Measurements from ENCODE around the gene MGST2. TPM values are rescaled to one million over a fixed set of nuclear protein-coding genes. Genes with fewer than 3 reads are reported as not detected.

Gene MGST2
- total RNA-seq, 2 donors from 2014 or later, result 29.2 to 32.0 TPM

DNA sequence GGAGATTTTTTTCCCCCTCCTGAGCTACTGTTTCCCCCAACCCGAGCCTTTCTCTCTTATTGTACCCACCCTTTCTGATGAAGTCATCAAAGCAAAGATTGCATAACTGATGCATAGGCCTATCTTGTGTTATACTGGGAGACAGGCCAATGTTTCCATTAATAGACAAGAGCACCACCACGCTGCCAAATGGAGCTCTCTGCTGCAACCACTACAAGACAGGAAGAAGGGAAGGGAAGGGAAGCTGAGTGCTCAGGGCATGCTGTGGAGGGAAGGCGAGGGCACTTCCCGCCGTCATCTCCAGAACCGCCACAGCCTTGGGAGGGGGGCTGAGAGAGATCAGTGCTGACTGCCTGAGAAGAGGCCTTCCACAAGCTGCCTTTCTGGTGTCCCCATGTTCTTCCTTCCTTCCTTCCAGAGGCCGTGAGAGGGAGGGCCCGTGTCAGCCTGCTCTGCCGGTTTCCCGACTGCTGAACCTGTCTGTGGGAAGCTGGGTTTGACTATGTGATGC, 75.0 kb downstream of the MGST2 start:
- H3K9me3 Mint-ChIP-seq, result no peaks in the 10 kb centered on the region
- no peaks in the 10 kb centered on the region for H3K4me1 Mint-ChIP-seq
- no peaks in the 10 kb centered on the region for H3K36me3 Mint-ChIP-seq (ENCODE audit: low read depth)
- no peak overlapping the region for H3K4me3 Mint-ChIP-seq
- peaks cover 22% of the 10 kb centered on the region for H3K27me3 Mint-ChIP-seq
- no peak for ATAC-seq (replicated peaks)
- no peak overlapping the region for H3K27ac Mint-ChIP-seq

DNA sequence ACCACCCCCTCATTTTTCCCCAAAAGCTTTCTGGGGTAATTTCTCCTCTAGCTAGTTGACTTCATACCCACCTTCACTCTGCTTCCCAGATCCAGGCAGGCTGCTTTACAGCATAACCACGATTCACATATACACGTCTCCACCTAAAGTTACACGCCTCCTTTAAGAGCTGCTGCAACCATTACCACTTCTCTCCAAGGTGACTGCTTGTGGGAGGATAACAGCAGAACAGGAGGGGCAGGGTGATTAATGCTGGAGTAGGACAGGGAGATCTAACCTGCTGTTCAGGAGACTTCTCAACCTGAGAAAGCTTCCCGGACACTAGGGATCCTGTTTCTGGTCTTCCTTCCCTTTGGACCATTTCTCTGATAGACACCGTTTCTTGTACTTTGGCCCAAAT, 77.4 kb downstream of the MGST2 start:
- no peak overlapping the region for H3K27ac Mint-ChIP-seq
- no peak overlapping the region for H3K4me3 Mint-ChIP-seq
- H3K9me3 Mint-ChIP-seq, result no peaks in the 10 kb centered on the region
- peaks cover 3% of the 10 kb centered on the region for H3K27me3 Mint-ChIP-seq
- no peaks in the 10 kb centered on the region for H3K4me1 Mint-ChIP-seq
- ATAC-seq (replicated peaks), result no peak
- H3K36me3 Mint-ChIP-seq (ENCODE audit: low read depth), result no peaks in the 10 kb centered on the region

DNA sequence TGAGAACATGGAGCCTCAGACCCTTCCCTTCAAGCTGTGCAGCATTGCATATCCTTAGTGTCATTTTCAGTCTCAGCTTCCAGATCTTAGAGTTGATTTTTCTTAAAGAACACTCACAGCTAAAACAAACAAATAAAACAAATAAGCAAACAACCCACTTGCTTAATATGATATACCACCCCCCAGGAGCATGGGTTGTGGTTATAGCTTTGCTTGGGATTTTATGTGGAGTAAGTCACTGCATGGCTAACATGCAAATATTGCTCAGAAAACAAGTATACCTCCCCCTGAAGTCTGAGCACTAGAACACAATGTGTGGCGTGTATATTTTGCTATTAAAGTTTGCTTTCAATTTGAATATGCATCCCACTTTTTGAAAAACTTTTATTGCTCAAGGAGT, 78.6 kb downstream of the MGST2 start:
- H3K4me1 Mint-ChIP-seq, result no peaks in the 10 kb centered on the region
- H3K4me3 Mint-ChIP-seq, result no peak overlapping the region

DNA sequence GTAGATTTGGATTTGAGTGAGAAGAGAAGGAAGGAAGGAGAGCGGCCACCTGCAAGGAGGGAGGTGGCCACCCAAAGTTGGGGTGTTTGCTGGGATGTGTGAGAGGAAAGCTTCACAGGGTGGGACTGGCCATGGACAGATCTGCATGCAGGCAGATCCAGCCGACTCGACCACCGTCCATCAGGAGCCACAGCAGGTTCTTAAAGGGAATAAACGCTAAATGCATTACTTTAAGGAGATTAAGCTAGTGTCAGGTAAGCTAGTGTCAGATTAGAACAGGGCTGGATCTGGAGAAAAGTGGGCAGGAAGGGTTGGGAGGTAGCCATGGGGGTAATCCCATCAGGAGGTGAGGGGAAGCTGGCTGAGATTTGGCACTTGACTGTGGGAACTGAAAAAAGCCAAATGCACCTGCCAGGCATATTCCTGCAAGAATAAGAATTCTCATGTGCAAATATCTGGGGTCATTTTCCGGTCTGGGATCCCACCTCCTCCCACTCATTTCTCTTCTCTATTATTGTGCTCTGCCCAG, 79.6 kb downstream of the MGST2 start:
- ATAC-seq (replicated peaks), result no peak
- Mint-ChIP-seq H3K27ac (no peak overlapping the region), H3K36me3 (ENCODE audit: low read depth) (no peaks in the 10 kb centered on the region), H3K4me3 (no peak overlapping the region), H3K4me1 (no peaks in the 10 kb centered on the region), H3K27me3 (no peaks in the 10 kb centered on the region), H3K9me3 (no peaks in the 10 kb centered on the region)

More for the DNA sequence above, 78.6 kb downstream of the MGST2 start:
- ATAC-seq (replicated peaks), result no peak
- no peaks in the 10 kb centered on the region for H3K36me3 Mint-ChIP-seq (ENCODE audit: low read depth)
- no peak overlapping the region for H3K27ac Mint-ChIP-seq
- peaks cover 3% of the 10 kb centered on the region for H3K27me3 Mint-ChIP-seq
- H3K9me3 Mint-ChIP-seq, result no peaks in the 10 kb centered on the region

- no peak overlapping the region for H3K4me3 Mint-ChIP-seq
- no peaks in the 10 kb centered on the region for H3K4me1 Mint-ChIP-seq
- H3K36me3 Mint-ChIP-seq (ENCODE audit: low read depth), result no peaks in the 10 kb centered on the region
- no peaks in the 10 kb centered on the region for H3K9me3 Mint-ChIP-seq
- no peaks in the 10 kb centered on the region for H3K27me3 Mint-ChIP-seq
- H3K27ac Mint-ChIP-seq, result no peak overlapping the region
- no peak for ATAC-seq (replicated peaks)
Measured at GRCh38 chr4:139746431-139747171, 81.0 kb downstream of the MGST2 start.

- ATAC-seq (replicated peaks), result no peak
- H3K27ac Mint-ChIP-seq, result no peak overlapping the region
- no peak overlapping the region for H3K4me3 Mint-ChIP-seq
- no peaks in the 10 kb centered on the region for H3K36me3 Mint-ChIP-seq (ENCODE audit: low read depth)
- H3K4me1 Mint-ChIP-seq, result no peaks in the 10 kb centered on the region
- H3K9me3 Mint-ChIP-seq, result no peaks in the 10 kb centered on the region
- H3K27me3 Mint-ChIP-seq, result no peaks in the 10 kb centered on the region
Measured at GRCh38 chr4:139749338-139749737, 83.7 kb downstream of the MGST2 start.

DNA sequence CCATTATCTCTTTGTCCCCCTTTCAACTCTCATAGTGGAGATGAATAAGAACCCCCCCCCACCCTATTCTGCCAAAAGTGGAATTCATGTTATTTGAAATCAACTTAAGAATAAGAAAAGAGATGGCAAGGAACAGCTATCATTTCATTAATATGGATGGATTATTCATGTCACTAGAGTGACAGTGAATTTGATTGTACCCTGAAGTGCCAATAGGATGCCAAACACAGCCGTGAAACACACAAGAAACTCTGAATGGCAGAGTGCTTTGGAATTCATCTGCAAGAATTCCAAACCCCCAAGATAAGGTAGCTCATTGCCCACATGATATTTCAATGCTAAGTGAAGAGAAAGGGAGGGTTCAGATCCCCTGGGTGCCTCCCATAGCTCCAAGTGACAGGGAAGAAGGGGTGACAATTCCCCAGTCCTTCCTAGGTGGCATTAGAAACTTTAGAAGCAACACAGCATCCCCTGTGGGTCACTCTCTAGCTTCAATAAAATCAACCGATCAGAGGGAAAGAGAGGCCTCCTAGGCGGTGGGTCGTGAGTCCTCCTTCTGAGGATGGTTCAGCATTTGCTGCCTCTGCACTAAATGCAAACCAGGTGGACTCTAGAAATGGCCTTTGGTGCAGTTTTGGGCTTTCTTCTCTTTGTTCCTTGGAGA, 84.3 kb downstream of the MGST2 start:
- no peaks in the 10 kb centered on the region for H3K9me3 Mint-ChIP-seq
- H3K27me3 Mint-ChIP-seq, result no peaks in the 10 kb centered on the region
- no peaks in the 10 kb centered on the region for H3K4me1 Mint-ChIP-seq
- ATAC-seq (replicated peaks), result no peak
- no peaks in the 10 kb centered on the region for H3K36me3 Mint-ChIP-seq (ENCODE audit: low read depth)
- no peak overlapping the region for H3K27ac Mint-ChIP-seq
- H3K4me3 Mint-ChIP-seq, result no peak overlapping the region

DNA sequence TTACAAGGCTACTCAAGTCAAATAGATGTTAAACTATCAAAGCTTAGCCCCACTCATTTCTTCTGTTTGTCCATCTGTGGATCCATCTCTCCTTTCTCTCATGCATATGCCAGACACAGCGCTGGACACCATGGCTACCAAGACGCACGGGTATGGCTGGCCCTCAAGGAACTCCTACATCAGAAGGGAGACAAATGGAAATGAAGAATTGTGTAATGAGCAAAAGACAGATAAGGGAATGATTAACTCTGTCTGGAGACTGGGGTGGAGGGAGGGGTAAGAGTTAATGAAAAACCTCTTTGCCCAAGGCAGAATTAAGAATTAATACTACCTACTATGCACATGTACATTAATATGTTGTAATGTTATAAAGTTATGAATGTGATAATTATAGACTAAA, 88.1 kb downstream of the MGST2 start:
- no peak for ATAC-seq (replicated peaks)
- Mint-ChIP-seq H3K9me3 (no peaks in the 10 kb centered on the region), H3K27ac (no peak overlapping the region), H3K4me3 (no peak overlapping the region), H3K4me1 (no peaks in the 10 kb centered on the region), H3K36me3 (ENCODE audit: low read depth) (no peaks in the 10 kb centered on the region), H3K27me3 (peaks cover 2% of the 10 kb centered on the region)

Other genes with a start within 250 kb of the MGST2 start
- 1 to 10 TPM; 8.5 to 9.6 TPM for gene RAB33B, start 211.7 kb upstream of the MGST2 start, total RNA-seq
- gene SETD7, start 109.6 kb upstream of the MGST2 start, total RNA-seq, result 10 to 100 TPM; 18.0 to 22.7 TPM

Data from activated T-helper 17 cell treated with anti-CD3 and anti-CD28 coated beads, Interleukin-2, amount 50 U/mL, for 72 hours (primary cell).